Activated CD8-positive, alpha-beta T cell treated with anti-CD3 and anti-CD28 coated beads for 36 hours (primary cell): Measurements from ENCODE around the gene BFSP2. TPM values are rescaled to one million over a fixed set of nuclear protein-coding genes. Genes with fewer than 3 reads are reported as not detected.
"Not testable (repeated sequence)": the region's sequence is repeated elsewhere in the genome, so short reads cannot be mapped to it uniquely, and the experiment has no call there.

Source experiments
- ATAC-seq: fragments of 200-7000 bp; cut with Tn5 transposase; one replicate; pipeline ENCODE4 v1.10.0; 2021; ENCODE audit warnings: mild to moderate bottlenecking, moderate library complexity
- CTCF ChIA-PET: fragments of 350-600 bp; sonication (Branson Sonifier 250); formaldehyde crosslinking; loops from one replicate; lab custom pipeline; 2021; ENCODE audit warnings: antibody characterized with exemption; lab: Charles Lee
- POLR2A ChIA-PET: fragments of 350-600 bp; sonication (Branson Sonifier 250); formaldehyde crosslinking; loops from one replicate; lab custom pipeline; 2021; ENCODE audit warnings: antibody characterized with exemption; lab: Charles Lee
- DNase-seq: peaks from one replicate; pipeline ENCODE4 v3.0.0-alpha.2; 2020
- H3K27ac Mint-ChIP-seq: one replicate; pipeline ENCODE4 v1.8.0; 2021; ENCODE audit warnings: mild to moderate bottlenecking, mixed read lengths
- H3K27me3 Mint-ChIP-seq: one replicate; pipeline ENCODE4 v1.8.0; 2021; ENCODE audit warnings: mixed read lengths
- H3K36me3 Mint-ChIP-seq: one replicate; pipeline ENCODE4 v1.8.0; 2021; ENCODE audit warnings: low read depth, mixed read lengths
- H3K4me1 Mint-ChIP-seq: one replicate; pipeline ENCODE4 v1.8.0; 2021; ENCODE audit warnings: low read depth, mixed read lengths
- H3K4me3 Mint-ChIP-seq: one replicate; pipeline ENCODE4 v1.8.0; 2021; ENCODE audit warnings: mild to moderate bottlenecking, moderate library complexity, mixed read lengths
- H3K9me3 Mint-ChIP-seq: one replicate; pipeline ENCODE4 v1.8.0; 2021; ENCODE audit warnings: mixed read lengths
- intact Hi-C: fragments of 100-400 bp; cut with micrococcal nuclease; formaldehyde crosslinking; loops from one replicate; pipeline ENCODE4 v1.10.0; 2022
- total RNA-seq, 2 experiments: library from RNA; stranded (reverse); gene quantifications; one replicate each; pipeline ENCODE4 v1.2.3, GENCODE V29; 2021
- TF ChIP-seq, protein P1 (sequence below): fragments of 200-600 bp; IDR thresholded peaks from one replicate; pipeline ENCODE4 v1.8.0; 2022; ENCODE audit warnings: antibody characterized with exemption, mild to moderate bottlenecking

Gene BFSP2
- total RNA-seq, 2 experiments from 2014 or later: 0.51 to 1.1 TPM

DNA sequence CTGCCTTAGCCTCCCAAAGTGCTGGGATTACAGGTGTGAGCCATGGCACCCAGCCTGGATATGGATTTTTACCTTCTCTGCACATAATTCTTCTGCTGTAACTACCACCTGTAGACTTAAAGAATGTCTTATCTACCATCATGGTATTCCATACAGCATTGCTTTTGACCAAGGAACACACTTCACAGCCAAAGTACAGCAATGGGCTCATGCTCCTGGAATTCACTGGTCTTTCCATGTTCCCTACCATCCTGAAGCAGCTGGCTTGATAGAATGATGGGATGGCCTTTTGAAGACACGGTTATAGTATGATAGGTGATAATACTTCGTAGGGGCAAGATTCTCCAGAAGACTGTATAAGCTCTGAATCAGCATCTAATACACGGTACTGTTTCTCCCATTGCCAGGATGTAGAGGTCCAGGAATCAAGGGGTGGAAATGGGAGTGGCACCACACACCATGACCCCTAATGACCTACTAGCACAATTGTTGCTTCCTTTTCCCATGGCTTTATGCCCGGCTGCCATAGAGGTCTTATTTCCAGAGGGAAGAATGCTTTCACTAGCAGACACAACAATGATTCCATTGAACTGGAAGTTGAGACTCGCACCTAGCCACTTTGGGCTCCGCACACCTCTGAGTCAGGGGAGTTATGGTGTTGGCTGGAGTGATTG is 112.7 kb downstream of the BFSP2 start:
- no peaks in the 10 kb centered on the region for H3K36me3 Mint-ChIP-seq
- intact Hi-C loops: no loop called here
- H3K4me1 Mint-ChIP-seq: no peaks in the 10 kb centered on the region
- ATAC-seq: no peak
- POLR2A ChIA-PET: interaction anchor here (0.9 to 1.2 kb wide), 2 partner anchors 21 to 55 kb away, joined by 3 to 4 read pairs; no protein-coding TSS in a partner anchor
- H3K9me3 Mint-ChIP-seq: no peaks in the 10 kb centered on the region
- no peak overlapping the region for H3K4me3 Mint-ChIP-seq
- no peaks in the 10 kb centered on the region for H3K27me3 Mint-ChIP-seq
- CTCF ChIA-PET: no interaction called here
- DNase-seq: no peak
- TF ChIP-seq, protein P1, sequence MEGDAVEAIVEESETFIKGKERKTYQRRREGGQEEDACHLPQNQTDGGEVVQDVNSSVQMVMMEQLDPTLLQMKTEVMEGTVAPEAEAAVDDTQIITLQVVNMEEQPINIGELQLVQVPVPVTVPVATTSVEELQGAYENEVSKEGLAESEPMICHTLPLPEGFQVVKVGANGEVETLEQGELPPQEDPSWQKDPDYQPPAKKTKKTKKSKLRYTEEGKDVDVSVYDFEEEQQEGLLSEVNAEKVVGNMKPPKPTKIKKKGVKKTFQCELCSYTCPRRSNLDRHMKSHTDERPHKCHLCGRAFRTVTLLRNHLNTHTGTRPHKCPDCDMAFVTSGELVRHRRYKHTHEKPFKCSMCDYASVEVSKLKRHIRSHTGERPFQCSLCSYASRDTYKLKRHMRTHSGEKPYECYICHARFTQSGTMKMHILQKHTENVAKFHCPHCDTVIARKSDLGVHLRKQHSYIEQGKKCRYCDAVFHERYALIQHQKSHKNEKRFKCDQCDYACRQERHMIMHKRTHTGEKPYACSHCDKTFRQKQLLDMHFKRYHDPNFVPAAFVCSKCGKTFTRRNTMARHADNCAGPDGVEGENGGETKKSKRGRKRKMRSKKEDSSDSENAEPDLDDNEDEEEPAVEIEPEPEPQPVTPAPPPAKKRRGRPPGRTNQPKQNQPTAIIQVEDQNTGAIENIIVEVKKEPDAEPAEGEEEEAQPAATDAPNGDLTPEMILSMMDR: no peak
- no peak overlapping the region for H3K27ac Mint-ChIP-seq

DNA sequence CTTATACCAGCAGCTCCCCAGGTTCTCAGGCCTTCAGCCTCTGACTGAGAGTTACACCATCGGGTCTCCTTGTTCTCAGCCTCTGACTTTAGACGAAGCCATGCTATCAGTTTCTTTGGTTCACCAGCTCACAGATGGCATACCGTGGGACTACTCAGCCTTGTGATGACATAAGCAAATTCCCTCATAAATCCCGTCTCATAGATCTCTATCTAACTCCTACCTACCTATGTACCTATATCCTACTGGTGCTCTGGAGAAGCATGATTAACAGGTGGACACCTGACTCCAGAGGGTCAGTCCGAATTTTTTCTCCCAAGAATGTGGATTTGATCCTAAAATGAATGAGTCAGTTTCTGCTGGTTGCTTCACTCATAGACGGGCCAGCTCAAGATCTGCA is 114.6 kb downstream of the BFSP2 start:
- intact Hi-C loops: no loop called here
- Mint-ChIP-seq H3K36me3 (no peaks in the 10 kb centered on the region), H3K27me3 (no peaks in the 10 kb centered on the region), H3K4me3 (no peak overlapping the region), H3K27ac (no peak overlapping the region), H3K9me3 (no peaks in the 10 kb centered on the region), H3K4me1 (no peaks in the 10 kb centered on the region)
- ChIA-PET POLR2A (no interaction called here), CTCF (no interaction called here)
- TF ChIP-seq, protein P1: no peak
- ATAC-seq: no peak
- no peak for DNase-seq

DNA sequence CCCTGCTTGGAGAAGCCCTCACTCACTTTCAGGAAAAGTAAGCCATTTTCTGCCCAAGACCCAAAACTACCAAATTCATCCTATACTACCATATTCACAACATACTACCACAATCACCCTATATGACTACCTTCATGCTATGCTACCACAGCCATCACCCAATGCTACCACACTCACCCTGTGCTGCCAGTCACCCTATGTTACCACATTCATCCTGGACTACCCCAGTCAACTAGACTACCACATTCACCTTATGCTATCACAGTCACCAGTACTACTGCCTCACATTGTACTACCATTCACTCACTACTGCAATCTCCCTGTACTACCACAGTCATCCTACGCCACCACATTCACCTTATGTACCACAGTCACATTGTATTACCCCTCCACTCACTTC is 115.3 kb downstream of the BFSP2 start:
- Mint-ChIP-seq H3K4me3 (no peak overlapping the region), H3K4me1 (no peaks in the 10 kb centered on the region), H3K27ac (no peak overlapping the region), H3K36me3 (no peaks in the 10 kb centered on the region), H3K9me3 (no peaks in the 10 kb centered on the region), H3K27me3 (no peaks in the 10 kb centered on the region)
- ChIA-PET CTCF (no interaction called here), POLR2A (no interaction called here)
- intact Hi-C loops: no loop called here
- DNase-seq: no peak
- TF ChIP-seq, protein P1: no peak
- peak; percentile 34 for ATAC-seq

DNA sequence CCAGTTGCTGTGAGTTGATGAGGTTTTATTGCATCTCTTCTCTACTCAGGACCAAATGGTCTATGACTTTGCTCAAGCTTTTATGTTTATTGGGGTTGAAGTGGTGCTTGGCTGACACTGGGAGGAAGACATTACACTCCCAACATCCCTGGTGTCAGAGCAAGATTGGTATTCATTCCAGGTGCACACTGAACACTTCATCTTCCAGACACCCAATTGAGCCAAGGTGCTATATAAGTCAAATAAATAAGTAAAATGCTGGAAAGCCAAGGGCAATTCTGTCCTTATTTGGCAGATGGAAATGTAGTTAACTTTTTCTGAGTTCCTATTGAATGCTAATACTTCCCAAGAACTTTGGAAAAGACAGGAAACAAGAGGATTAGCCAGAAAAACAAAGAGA is 120.4 kb downstream of the BFSP2 start:
- DNase-seq (no peak), ATAC-seq (no peak)
- intact Hi-C loops: no loop called here
- Mint-ChIP-seq H3K27me3 (no peaks in the 10 kb centered on the region), H3K4me3 (no peak overlapping the region), H3K9me3 (no peaks in the 10 kb centered on the region), H3K36me3 (no peaks in the 10 kb centered on the region), H3K27ac (no peak overlapping the region), H3K4me1 (no peaks in the 10 kb centered on the region)
- ChIA-PET POLR2A (no interaction called here), CTCF (interaction anchor here (1.9 kb wide), 1 partner anchor 10 kb away, joined by 4 read pairs; no protein-coding TSS in a partner anchor)
- TF ChIP-seq, protein P1: no peak

DNA sequence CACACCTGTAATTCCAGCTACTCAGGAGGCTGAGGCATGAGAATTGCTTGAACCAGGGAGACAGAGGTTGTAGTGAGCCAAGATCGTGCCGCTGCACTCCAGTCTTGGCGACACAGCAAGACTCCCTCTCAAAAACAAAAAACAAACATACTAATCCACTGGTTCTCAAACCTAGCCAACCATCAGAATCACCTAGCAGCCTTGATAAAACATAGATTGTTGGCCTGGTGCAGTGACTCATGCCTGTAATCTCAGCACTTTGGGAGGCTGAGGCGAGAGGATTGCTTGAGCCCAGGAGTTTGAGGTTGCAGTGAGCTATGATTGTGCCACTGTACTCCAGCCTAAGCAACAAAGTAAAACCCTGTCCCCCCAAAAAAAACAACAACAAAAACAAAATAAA is 121.1 kb downstream of the BFSP2 start:
- intact Hi-C loops, H3K4me1 Mint-ChIP-seq, H3K36me3 Mint-ChIP-seq, ATAC-seq, H3K4me3 Mint-ChIP-seq, H3K27me3 Mint-ChIP-seq, H3K9me3 Mint-ChIP-seq, POLR2A ChIA-PET, DNase-seq, H3K27ac Mint-ChIP-seq: not testable (repeated sequence)
- CTCF ChIA-PET: interaction anchor here (0.8 to 1.9 kb wide), 2 partner anchors 10 to 13 kb away, joined by 3 to 4 read pairs; no protein-coding TSS in a partner anchor
